ENCODE data around the gene MYBPC3. TPM values are rescaled to one million over a fixed set of nuclear protein-coding genes. Genes with fewer than 3 reads are reported as not detected.

MYBPC3 gene
- total and polyA plus RNA-seq, 10 of the 15 experiments (the other 5 are each of a cell fraction or from before 2014, with no cell fraction given), result 0.03 to 0.08 (median 0.03) TPM; not detected in 7

GRCh38 chr11:47389577-47390421 lies 37.3 kb upstream of the MYBPC3 start:
- SMC1A ChIA-PET (ENCODE audit: uncharacterized antibody, unreplicated experiment), result interaction anchor here (1.4 to 5.0 kb wide), 4 partner anchors 10 to 16 kb away, joined by 3 to 36 read pairs (median 8); partner anchors contain the start of gene SPI1
- WGBS (ENCODE audit: insufficient coverage, insufficient replicate concordance, low lambda C conversion rate, missing lambda C conversion rate), result 55% methylated on average over 17 of the region's 17 CpGs

More at GRCh38 chr11:47389577-47390421, 37.3 kb upstream of the MYBPC3 start:
- Histone ChIP-seq H3K4me3 (no peak overlapping the region), H3K79me2 (ENCODE audit: control insufficient read depth, insufficient read depth, low read length) (no peaks in the 10 kb centered on the region; the same call in 1 of the 2 replicates), H3K4me1 (ENCODE audit: control insufficient read depth, insufficient read depth, low read length) (peaks cover 33% of the 10 kb centered on the region), H3K36me3 (ENCODE audit: control insufficient read depth in 2 of 2, insufficient read depth in 2 of 2, low read length in 1 of 2) (no peaks in the 10 kb centered on the region; a peak in 1 of 4 replicates), H3K9ac (ENCODE audit: control insufficient read depth, insufficient read depth, low read length) (no peak overlapping the region), H2AFZ (ENCODE audit: control insufficient read depth, low read depth, low read length) (no peak overlapping the region), H3K4me2 (ENCODE audit: control insufficient read depth, insufficient read depth) (no peak overlapping the region), H4K20me1 (ENCODE audit: control insufficient read depth, insufficient read depth) (no peaks in the 10 kb centered on the region), H3K9me3 (replicated peaks; ENCODE audit: control insufficient read depth, insufficient read depth, low read length) (no peaks in the 10 kb centered on the region), H3K27ac (ENCODE audit: control insufficient read depth, insufficient read depth) (no peak overlapping the region), H3K27me3 (replicated peaks in 1 of 2; ENCODE audit: control insufficient read depth in 2 of 2, insufficient read depth in 2 of 2, low read length in 1 of 2) (no peaks in the 10 kb centered on the region)
- CTCF ChIA-PET, result interaction anchor here (0.6 to 5.0 kb wide), 6 partner anchors 11 to 38 kb away, joined by 3 to 16 read pairs (median 9); partner anchors contain the start of genes MYBPC3 and SPI1
- RAD21 ChIA-PET (ENCODE audit: unreplicated experiment), result interaction anchor here (1.3 to 3.7 kb wide), 4 partner anchors 10 to 17 kb away, joined by 6 to 21 read pairs (median 16); partner anchors contain the start of gene SPI1
- BruUV-seq (replicated peaks), result no TSS peak
- FAIRE-seq (no peak), DNase-seq (ENCODE audit: low read depth, low spot score) (no peak), ATAC-seq (no peak)
- in situ Hi-C loops (cut with MboI) (no loop called here), intact Hi-C loops (cut with micrococcal nuclease; ENCODE audit: unreplicated experiment) (no loop called here)
- TF ChIP-seq STAT1 (conservative IDR thresholded peaks at IDR 0.05) (no peak), POU2F2 (IDR thresholded peaks at IDR 0.05; ENCODE audit: borderline replicate concordance, low read depth, low read length) (no peak), NR2C2 (IDR thresholded peaks at IDR 0.05; ENCODE audit: borderline replicate concordance, control insufficient read depth, insufficient read length, low read depth) (no peak), STAT3 (IDR thresholded peaks at IDR 0.05; ENCODE audit: low read depth, low read length) (no peak), EZH2 (IDR thresholded peaks at IDR 0.05; ENCODE audit: borderline replicate concordance, control insufficient read depth, low read depth, low read length) (no peak), ZNF217 (IDR thresholded peaks at IDR 0.05) (no peak), SP1 (IDR thresholded peaks at IDR 0.05; ENCODE audit: low read depth, low read length) (no peak), MEF2B (IDR thresholded peaks at IDR 0.05; ENCODE audit: partially characterized antibody, poor library complexity, severe bottlenecking) (no peak), MXI1 (IDR thresholded peaks at IDR 0.05; ENCODE audit: low read depth, low read length) (no peak), ATF7 (IDR thresholded peaks at IDR 0.05; ENCODE audit: low read depth) (no peak), NFYA (IDR thresholded peaks at IDR 0.05; ENCODE audit: borderline replicate concordance, low read depth, low read length) (no peak), KAT2A (conservative IDR thresholded peaks at IDR 0.05; ENCODE audit: control insufficient read depth, low read depth, low read length) (no peak), PAX8 (IDR thresholded peaks at IDR 0.05) (no peak), BACH1 (IDR thresholded peaks at IDR 0.05; ENCODE audit: borderline replicate concordance) (no peak), NR2C1 (IDR thresholded peaks at IDR 0.05) (no peak)
- TF ChIP-seq, protein P1, sequence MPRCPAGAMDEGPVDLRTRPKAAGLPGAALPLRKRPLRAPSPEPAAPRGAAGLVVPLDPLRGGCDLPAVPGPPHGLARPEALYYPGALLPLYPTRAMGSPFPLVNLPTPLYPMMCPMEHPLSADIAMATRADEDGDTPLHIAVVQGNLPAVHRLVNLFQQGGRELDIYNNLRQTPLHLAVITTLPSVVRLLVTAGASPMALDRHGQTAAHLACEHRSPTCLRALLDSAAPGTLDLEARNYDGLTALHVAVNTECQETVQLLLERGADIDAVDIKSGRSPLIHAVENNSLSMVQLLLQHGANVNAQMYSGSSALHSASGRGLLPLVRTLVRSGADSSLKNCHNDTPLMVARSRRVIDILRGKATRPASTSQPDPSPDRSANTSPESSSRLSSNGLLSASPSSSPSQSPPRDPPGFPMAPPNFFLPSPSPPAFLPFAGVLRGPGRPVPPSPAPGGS (IDR thresholded peaks at IDR 0.05; ENCODE audit: borderline replicate concordance, insufficient read depth, low read depth, low read length, poor library complexity, severe bottlenecking), result no peak
- TF ChIP-seq, protein P2, sequence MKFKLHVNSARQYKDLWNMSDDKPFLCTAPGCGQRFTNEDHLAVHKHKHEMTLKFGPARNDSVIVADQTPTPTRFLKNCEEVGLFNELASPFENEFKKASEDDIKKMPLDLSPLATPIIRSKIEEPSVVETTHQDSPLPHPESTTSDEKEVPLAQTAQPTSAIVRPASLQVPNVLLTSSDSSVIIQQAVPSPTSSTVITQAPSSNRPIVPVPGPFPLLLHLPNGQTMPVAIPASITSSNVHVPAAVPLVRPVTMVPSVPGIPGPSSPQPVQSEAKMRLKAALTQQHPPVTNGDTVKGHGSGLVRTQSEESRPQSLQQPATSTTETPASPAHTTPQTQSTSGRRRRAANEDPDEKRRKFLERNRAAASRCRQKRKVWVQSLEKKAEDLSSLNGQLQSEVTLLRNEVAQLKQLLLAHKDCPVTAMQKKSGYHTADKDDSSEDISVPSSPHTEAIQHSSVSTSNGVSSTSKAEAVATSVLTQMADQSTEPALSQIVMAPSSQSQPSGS (IDR thresholded peaks at IDR 0.05; ENCODE audit: low read length), result no peak
- POLR2A ChIA-PET, result interaction anchor here (1.4 to 8.5 kb wide), 4 partner anchors 10 to 176 kb away, joined by 5 to 94 read pairs (median 28); partner anchors contain the start of gene SPI1

All from GM12878 (cell line).